Mesodermal cell (in vitro differentiated cells): ENCODE measurements around the gene TSHZ1.

ENCODE experiments used
- H3K27ac ChIP-seq: 2 replicates; pipeline ENCODE4 v1.7.0; 2013; ENCODE audit warnings: mild to moderate bottlenecking, low read depth, low read length, moderate library complexity; ENCODE audit not compliant: severe bottlenecking
- H3K36me3 ChIP-seq: 2 replicates; pipeline ENCODE4 v1.7.1; 2013; ENCODE audit warnings: mild to moderate bottlenecking, low read length, moderate library complexity; ENCODE audit not compliant: control insufficient read depth, insufficient read depth
- H3K4me1 ChIP-seq: one replicate; pipeline ENCODE4 v1.7.1; 2013; ENCODE audit warnings: mild to moderate bottlenecking, low read length; ENCODE audit not compliant: insufficient read depth, control insufficient read depth, poor library complexity, severe bottlenecking
- H3K4me3 ChIP-seq: 2 replicates; pipeline ENCODE4 v1.7.0; 2013; ENCODE audit warnings: low read length, control low read depth, mild to moderate bottlenecking; ENCODE audit not compliant: insufficient read depth, poor library complexity, severe bottlenecking; ENCODE audit errors: extremely low read depth
- H3K9me3 ChIP-seq: 2 replicates; pipeline ENCODE4 v1.7.1; 2013; ENCODE audit warnings: mild to moderate bottlenecking, low read length, moderate library complexity; ENCODE audit not compliant: control insufficient read depth
- WGBS, 2 experiments: methylation state at CpG; one replicate each; pipeline ENCODE4 v1.1.5; 2013; ENCODE audit warnings: missing lambda C conversion rate in 2 of 2; ENCODE audit not compliant: insufficient coverage in 2 of 2; 5-methylcytosine and 5-hydroxymethylcytosine counted together

The TSHZ1 gene

GRCh38 chr18:75216212-75216910 is 5.8 kb downstream of the TSHZ1 start:
- no peak overlapping the region for H3K27ac ChIP-seq
- H3K4me3 ChIP-seq = no peak overlapping the region
- no peaks in the 10 kb centered on the region for H3K36me3 ChIP-seq
- 81 to 93% methylated on average over 2 to 3 of the region's 7 CpGs for WGBS, 2 experiments
- no peaks in the 10 kb centered on the region for H3K4me1 ChIP-seq
- H3K9me3 ChIP-seq = no peaks in the 10 kb centered on the region

- no peaks in the 10 kb centered on the region for H3K4me1 ChIP-seq
- H3K36me3 ChIP-seq = no peaks in the 10 kb centered on the region
- no peaks in the 10 kb centered on the region for H3K9me3 ChIP-seq
- H3K27ac ChIP-seq = no peak overlapping the region
- no peak overlapping the region for H3K4me3 ChIP-seq
- 93 to 94% methylated on average over 6 to 7 of the region's 10 CpGs for WGBS, 2 experiments
Measured at GRCh38 chr18:75216911-75217689, 6.5 kb downstream of the TSHZ1 start.

GRCh38 chr18:75218065-75218923 is 7.7 kb downstream of the TSHZ1 start:
- WGBS, 2 experiments = 94 to 96% methylated on average over 7 to 9 of the region's 12 CpGs
- H3K9me3 ChIP-seq = no peaks in the 10 kb centered on the region
- no peaks in the 10 kb centered on the region for H3K4me1 ChIP-seq
- H3K27ac ChIP-seq = no peak overlapping the region
- no peaks in the 10 kb centered on the region for H3K36me3 ChIP-seq
- H3K4me3 ChIP-seq = no peak overlapping the region

- Histone ChIP-seq H3K9me3 (no peaks in the 10 kb centered on the region), H3K4me1 (no peaks in the 10 kb centered on the region), H3K27ac (no peak overlapping the region), H3K36me3 (no peaks in the 10 kb centered on the region), H3K4me3 (no peak overlapping the region)
- WGBS, 2 experiments = 86 to 89% methylated on average over 5 to 6 of the region's 11 CpGs
Measured at GRCh38 chr18:75219745-75220375, 9.3 kb downstream of the TSHZ1 start.

- Histone ChIP-seq H3K36me3 (no peaks in the 10 kb centered on the region), H3K9me3 (no peaks in the 10 kb centered on the region), H3K4me1 (no peaks in the 10 kb centered on the region), H3K27ac (no peak overlapping the region), H3K4me3 (no peak overlapping the region)
- 94 to 98% methylated on average over 7 to 8 of the region's 12 CpGs for WGBS, 2 experiments
Measured at GRCh38 chr18:75220551-75221355, 10.2 kb downstream of the TSHZ1 start.

GRCh38 chr18:75221397-75221796 is 10.8 kb downstream of the TSHZ1 start:
- no peaks in the 10 kb centered on the region for H3K36me3 ChIP-seq
- H3K4me3 ChIP-seq = no peak overlapping the region
- H3K4me1 ChIP-seq = no peaks in the 10 kb centered on the region
- no peak overlapping the region for H3K27ac ChIP-seq
- H3K9me3 ChIP-seq = no peaks in the 10 kb centered on the region
- WGBS, 2 experiments = 100% methylated on average over 1 of the region's 1 CpG; no CpG with 5 or more reads in 1 of the 2 experiments

GRCh38 chr18:75221897-75222296 is 11.3 kb downstream of the TSHZ1 start:
- H3K9me3 ChIP-seq = no peaks in the 10 kb centered on the region
- 94 to 98% methylated on average over 6 to 7 of the region's 7 CpGs for WGBS, 2 experiments

GRCh38 chr18:75222407-75222806 is 11.8 kb downstream of the TSHZ1 start:
- Histone ChIP-seq H3K27ac (no peak overlapping the region), H3K4me1 (no peaks in the 10 kb centered on the region), H3K36me3 (no peaks in the 10 kb centered on the region), H3K4me3 (no peak overlapping the region), H3K9me3 (no peaks in the 10 kb centered on the region)
- WGBS, 2 experiments = 81 to 87% methylated on average over 3 to 4 of the region's 10 CpGs

More at GRCh38 chr18:75221897-75222296, 11.3 kb downstream of the TSHZ1 start:
- no peak overlapping the region for H3K27ac ChIP-seq
- no peak overlapping the region for H3K4me3 ChIP-seq
- H3K36me3 ChIP-seq = no peaks in the 10 kb centered on the region
- no peaks in the 10 kb centered on the region for H3K4me1 ChIP-seq

GRCh38 chr18:75223687-75224347 is 13.2 kb downstream of the TSHZ1 start:
- 56 to 76% methylated on average over 2 to 3 of the region's 9 CpGs for WGBS, 2 experiments
- Histone ChIP-seq H3K27ac (no peak overlapping the region), H3K4me1 (no peaks in the 10 kb centered on the region)

More at GRCh38 chr18:75223687-75224347, 13.2 kb downstream of the TSHZ1 start:
- H3K4me3 ChIP-seq = no peak overlapping the region
- H3K9me3 ChIP-seq = no peaks in the 10 kb centered on the region
- H3K36me3 ChIP-seq = no peaks in the 10 kb centered on the region
